SW 1271 (cell line): ENCODE results near the gene GBX1.

Experiments used
- DNase-seq, 2 experiments: peaks; one replicate each; lab custom pipeline; 2025; lab: John Stamatoyannopoulos, UW

The GBX1 gene

GRCh38 chr7:151139791-151140190, 27.7 kb downstream of the GBX1 start:
- no peak for DNase-seq

- no peak for DNase-seq
Measured at GRCh38 chr7:151139071-151139790, 28.3 kb downstream of the GBX1 start.

GRCh38 chr7:151138153-151138851, 29.2 kb downstream of the GBX1 start:
- no peak for DNase-seq

GRCh38 chr7:151137791-151138152, 29.7 kb downstream of the GBX1 start:
- DNase-seq = no peak

- no peak for DNase-seq
Measured at GRCh38 chr7:151137076-151137675, 30.3 kb downstream of the GBX1 start.

GRCh38 chr7:151135866-151136843, 31.3 kb downstream of the GBX1 start:
- DNase-seq = no peak

GRCh38 chr7:151135525-151135845, 32.0 kb downstream of the GBX1 start:
- no peak for DNase-seq

- DNase-seq = no peak
Measured at GRCh38 chr7:151134743-151135524, 32.6 kb downstream of the GBX1 start.

GRCh38 chr7:151133986-151134742, 33.3 kb downstream of the GBX1 start:
- no peak for DNase-seq

- DNase-seq = no peak
Measured at GRCh38 chr7:151133266-151133985, 34.1 kb downstream of the GBX1 start.

- DNase-seq = no peak
Measured at GRCh38 chr7:151132461-151133205, 34.9 kb downstream of the GBX1 start.

GRCh38 chr7:151131592-151132293, 35.8 kb downstream of the GBX1 start:
- no peak for DNase-seq

GRCh38 chr7:151131224-151131591, 36.3 kb downstream of the GBX1 start:
- DNase-seq = no peak

- DNase-seq = no peak
Measured at GRCh38 chr7:151130741-151131157, 36.7 kb downstream of the GBX1 start.

GRCh38 chr7:151129960-151130591, 37.4 kb downstream of the GBX1 start:
- DNase-seq = no peak

GRCh38 chr7:151129117-151129959, 38.2 kb downstream of the GBX1 start:
- DNase-seq = no peak

GRCh38 chr7:151128716-151129115, 38.8 kb downstream of the GBX1 start:
- no peak for DNase-seq
